GM12872 (cell line): ENCODE measurements around the gene PPP3CB.

Source experiments
- TF ChIP-seq, protein P1 (sequence below): IDR thresholded peaks from 3 replicates; pipeline ENCODE4 v1.5.1; 2011; ENCODE audit warnings: low read depth, mild to moderate bottlenecking, low read length, moderate library complexity; ENCODE audit not compliant: insufficient read depth

PPP3CB gene

DNA sequence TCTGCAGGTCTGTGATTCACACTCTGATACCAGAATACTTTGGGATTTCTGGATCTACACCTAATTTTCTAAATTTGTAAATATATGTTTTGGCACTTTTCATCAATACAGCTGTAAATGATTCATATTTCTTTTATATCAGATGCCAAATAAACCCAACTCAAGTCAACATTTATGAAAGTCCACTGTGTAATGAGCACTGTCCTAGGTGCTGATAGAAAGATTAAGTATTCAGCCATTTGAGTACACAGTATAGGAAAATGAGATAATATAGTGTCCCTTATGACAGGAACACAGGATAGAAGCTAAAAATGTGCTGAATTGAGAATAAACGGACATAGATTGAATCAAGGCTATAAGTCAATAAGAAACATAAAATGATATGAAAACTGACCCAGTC lies 88.3 kb downstream of the PPP3CB start:
- TF ChIP-seq, protein P1, sequence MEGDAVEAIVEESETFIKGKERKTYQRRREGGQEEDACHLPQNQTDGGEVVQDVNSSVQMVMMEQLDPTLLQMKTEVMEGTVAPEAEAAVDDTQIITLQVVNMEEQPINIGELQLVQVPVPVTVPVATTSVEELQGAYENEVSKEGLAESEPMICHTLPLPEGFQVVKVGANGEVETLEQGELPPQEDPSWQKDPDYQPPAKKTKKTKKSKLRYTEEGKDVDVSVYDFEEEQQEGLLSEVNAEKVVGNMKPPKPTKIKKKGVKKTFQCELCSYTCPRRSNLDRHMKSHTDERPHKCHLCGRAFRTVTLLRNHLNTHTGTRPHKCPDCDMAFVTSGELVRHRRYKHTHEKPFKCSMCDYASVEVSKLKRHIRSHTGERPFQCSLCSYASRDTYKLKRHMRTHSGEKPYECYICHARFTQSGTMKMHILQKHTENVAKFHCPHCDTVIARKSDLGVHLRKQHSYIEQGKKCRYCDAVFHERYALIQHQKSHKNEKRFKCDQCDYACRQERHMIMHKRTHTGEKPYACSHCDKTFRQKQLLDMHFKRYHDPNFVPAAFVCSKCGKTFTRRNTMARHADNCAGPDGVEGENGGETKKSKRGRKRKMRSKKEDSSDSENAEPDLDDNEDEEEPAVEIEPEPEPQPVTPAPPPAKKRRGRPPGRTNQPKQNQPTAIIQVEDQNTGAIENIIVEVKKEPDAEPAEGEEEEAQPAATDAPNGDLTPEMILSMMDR = no peak

DNA sequence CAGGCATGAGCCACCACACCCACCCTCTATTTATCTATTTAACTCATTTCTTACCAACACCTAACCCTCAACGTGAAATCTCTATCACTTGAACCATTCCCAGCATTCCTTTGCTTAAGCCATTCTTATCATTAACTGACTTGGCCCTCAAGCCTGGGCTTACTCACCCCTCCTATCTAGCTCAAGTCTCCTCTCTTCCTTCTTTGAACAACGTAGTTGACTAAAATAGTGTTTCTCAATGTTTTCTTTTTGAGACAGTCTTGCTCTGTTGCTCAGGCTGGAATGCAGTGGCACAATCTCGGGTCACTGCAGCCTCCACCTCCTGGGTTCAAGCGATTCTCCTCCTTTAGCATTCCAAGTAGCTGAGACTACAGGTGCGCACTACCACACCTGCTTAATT lies 89.0 kb downstream of the PPP3CB start:
- TF ChIP-seq, protein P1 = no peak

- TF ChIP-seq, protein P1 = no peak
These were observed 90.3 kb downstream of the PPP3CB start for GRCh38 chr10:73405556-73405955.

DNA sequence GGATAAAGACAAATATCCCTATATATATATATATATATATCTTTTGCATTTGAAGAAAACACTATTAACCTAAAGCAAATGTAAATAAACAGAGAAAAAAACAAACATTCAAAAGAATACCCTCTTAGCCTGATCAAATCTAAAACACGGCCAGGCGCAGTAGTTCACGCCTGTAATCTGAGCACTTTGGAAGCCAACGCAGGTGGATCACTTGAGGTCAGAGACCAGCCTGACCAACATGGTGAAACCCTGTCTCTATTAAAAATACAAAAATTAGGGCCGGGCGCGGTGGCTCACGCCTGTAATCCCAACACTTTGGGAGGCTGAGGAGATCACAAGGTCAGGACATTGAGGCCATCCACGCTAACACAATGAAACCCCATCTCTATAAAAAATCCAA lies 91.1 kb downstream of the PPP3CB start:
- TF ChIP-seq, protein P1 = no peak

- TF ChIP-seq, protein P1 = no peak
These were observed 94.2 kb downstream of the PPP3CB start for GRCh38 chr10:73401636-73402035.

DNA sequence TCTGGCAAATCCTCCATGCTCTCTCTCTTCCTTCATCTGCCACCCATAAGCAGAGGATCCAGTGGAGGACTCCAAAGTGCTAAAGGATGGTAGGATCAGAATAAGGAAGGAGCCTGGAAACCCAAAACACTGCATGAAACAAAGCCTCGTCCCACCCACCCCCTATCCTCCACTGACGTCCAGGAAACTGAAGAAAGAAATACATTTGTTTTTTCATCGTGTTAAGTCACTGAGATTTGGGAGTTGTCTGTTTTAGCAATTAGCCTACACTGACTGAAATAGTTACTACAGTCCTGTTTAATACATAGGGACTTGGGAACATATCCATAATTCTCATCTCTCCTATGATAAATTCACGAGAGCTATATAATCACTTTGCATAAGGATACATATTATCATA lies 96.8 kb downstream of the PPP3CB start:
- TF ChIP-seq, protein P1 = no peak

GRCh38 chr10:73398024-73398423 lies 97.8 kb downstream of the PPP3CB start:
- TF ChIP-seq, protein P1 = 0 out of 3 replicates have a peak, but pooled peaks have one; percentile 9

- TF ChIP-seq, protein P1 = no peak
These were observed 107.6 kb downstream of the PPP3CB start for GRCh38 chr10:73388228-73388627.
